ENCODE data around the gene STRN3.
"Not testable (repeated sequence)": the region's sequence is repeated elsewhere in the genome, so short reads cannot be mapped to it uniquely, and the experiment has no call there.

STRN3 gene

DNA sequence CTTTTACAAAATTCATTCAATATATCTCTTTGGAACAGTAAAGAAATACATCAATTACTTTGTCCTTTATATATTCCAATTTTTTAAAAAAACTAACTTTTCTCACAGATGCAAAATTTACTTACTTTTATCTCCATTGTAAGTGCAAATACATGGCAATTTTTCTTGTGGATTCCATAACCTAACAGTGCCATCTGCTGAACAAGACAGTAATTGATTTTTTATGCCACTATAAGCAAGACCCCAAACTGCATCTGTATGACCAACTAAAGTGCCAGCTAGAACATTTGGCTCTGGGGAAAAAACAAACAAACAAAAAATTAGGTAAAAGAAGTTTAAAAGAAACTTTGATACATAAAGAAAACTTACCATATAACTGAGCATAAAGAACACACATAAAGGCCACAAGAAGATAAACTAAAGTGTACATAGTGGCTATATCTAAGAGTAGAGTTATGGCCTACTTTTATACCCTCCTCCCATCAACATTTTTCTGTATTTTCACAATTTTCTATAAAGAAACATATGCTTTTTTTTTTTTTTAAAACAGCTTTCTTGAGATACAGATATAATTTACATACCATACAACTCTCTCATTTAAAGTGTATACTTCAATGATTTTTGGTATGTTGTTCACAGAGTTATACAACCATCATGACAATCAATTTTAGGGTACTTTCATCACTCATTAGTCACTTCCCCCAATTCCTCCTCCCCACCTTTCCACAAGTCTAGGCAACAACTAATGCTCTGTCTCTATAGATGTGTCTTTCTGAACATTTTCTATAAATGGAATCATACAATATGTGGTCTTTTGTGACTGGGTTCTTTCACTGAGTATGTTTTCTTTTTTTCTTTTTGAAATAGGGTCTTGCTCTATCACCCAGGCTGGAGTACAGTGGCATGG is 119.2 kb downstream of the STRN3 start:
- DNase-seq: no peak

GRCh38 chr14:30903285-30904124 is 122.7 kb downstream of the STRN3 start:
- no peak for DNase-seq

GRCh38 chr14:30897121-30897520 is 129.1 kb downstream of the STRN3 start:
- DNase-seq: not testable (repeated sequence)

DNA sequence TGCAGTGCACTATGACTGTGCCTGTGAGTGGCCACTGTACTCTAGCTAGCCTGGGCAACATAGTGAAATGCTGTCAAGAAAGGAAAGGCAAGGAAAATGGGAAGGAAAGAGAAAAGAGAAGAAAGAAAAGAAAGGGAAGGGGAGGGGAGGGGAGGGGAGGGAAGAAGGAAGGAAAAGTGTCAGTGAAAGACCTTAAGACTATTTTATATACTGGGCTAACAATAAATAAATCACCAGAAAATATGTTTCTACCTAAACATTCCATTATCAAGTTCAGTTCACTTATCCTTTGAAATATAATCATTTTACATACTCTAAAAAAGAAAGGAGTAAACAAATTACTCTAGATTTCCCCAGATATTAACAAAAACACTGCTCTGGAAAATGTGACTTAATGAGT is 129.7 kb downstream of the STRN3 start:
- DNase-seq: no peak

- no peak for DNase-seq
Measured at GRCh38 chr14:30894923-30895515, 131.2 kb downstream of the STRN3 start.

- DNase-seq: no peak
Measured at GRCh38 chr14:30893819-30894218, 132.4 kb downstream of the STRN3 start.

GRCh38 chr14:30889244-30889594 is 137.0 kb downstream of the STRN3 start:
- no peak for DNase-seq

- no peak for DNase-seq
Measured at GRCh38 chr14:30888480-30889243, 137.5 kb downstream of the STRN3 start.

- DNase-seq: no peak
Measured at GRCh38 chr14:30885840-30886740, 140.1 kb downstream of the STRN3 start.

GRCh38 chr14:30884901-30885300 is 141.3 kb downstream of the STRN3 start:
- no peak for DNase-seq

DNA sequence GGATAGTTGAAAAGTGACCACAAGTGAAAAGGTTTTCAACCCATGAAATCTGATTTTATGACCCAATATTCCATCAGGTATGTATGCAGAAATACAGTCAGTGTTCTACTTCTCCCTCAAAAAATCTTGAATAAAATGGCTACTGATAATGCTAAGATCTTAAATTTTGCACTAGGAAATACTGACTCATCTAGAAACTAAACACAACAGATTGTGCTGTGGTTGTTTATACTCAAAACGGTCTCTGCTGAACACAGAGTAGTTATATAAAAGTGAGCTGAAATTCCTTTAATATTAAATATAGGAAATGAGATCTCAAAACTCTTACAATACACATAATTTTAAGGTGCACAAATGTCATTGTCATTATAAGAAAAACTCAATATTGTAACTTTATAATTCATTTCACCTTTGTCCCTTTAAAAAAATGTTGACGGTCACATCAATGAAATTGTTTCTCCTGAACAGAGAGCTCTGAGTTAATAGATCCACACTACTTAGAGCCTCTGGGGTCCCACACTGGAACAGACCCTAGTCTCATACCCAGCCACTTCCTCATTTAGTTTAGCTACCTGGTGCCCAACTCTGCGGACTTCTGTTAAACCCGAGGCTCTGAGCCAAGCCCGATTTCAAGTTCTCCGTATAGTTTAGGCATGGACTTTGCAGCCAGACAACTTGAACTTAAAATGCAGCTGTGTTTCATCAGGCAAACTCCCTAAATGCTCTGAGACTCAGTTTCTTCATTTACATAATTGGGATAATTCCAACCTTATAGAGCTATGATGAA is 142.5 kb downstream of the STRN3 start:
- DNase-seq: no peak

DNA sequence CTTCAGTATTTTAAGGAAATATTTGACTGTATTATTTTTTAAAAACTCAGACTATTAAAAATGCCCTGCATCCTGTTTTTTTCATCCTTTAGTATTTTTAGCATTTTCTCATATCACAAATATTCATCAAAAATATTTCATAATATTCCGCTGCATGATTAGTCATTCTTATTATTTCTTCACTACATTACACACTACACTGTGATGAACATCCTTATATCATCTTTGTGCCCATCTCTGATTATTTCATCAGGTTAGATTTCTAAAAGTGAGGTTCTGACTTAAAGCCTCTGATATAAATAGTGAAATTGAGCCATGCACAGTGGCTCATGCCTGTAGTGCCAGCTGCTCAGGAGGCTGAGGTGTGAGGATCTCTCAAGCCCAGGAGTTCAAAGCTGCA is 143.7 kb downstream of the STRN3 start:
- no peak for DNase-seq

- no peak for DNase-seq
Measured at GRCh38 chr14:30876692-30877091, 149.5 kb downstream of the STRN3 start.

GRCh38 chr14:30875788-30876053 is 150.5 kb downstream of the STRN3 start:
- DNase-seq: no peak

DNA sequence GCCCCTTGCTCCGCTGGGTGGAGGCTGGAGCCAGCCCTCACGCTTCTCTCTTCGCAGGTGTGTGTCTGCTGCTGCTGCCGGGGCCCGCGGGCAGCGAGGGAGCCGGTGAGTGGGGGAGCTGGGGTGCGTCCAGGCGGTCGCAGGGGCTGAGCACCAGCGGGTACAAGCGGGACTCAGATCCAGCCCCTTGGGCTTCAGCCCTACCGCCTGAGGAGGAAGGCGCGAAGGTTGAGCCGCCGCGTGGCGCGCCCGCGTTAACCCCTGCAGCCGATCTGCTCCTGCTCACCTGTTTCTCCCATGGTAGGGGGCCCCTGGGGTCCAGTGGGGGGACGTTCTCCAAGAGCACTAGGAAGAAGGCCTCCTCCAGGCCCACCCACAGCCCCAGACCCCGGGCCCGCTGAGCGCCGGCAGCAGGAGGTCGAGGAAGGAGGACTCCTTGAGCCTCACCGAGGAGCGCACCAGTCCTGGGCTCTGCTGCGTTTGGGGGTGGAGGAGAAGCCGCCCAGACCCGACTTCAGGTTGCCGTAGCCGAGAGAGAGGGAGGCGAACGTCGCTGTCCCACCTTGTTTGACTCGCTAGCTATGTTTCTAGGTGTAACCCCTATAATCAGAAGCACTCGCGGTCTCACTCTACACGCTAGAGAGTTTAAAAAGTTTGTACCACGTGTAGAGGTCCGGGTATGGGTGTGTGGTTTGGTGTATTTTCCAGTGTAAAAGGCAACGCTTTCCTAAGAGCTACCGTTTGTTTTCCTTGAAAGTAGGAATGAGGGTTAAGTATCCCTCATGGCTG is 151.0 kb downstream of the STRN3 start:
- DNase-seq: no peak

- peak; percentile 1 for DNase-seq
Measured at GRCh38 chr14:30874120-30874998, 151.8 kb downstream of the STRN3 start, which contains the start of gene COCH. Gene COCH, plus strand, starts transcription at chr14:30874559. Its CDS starts 380 bp downstream, at chr14:30874939.

- no peak for DNase-seq
Measured at GRCh38 chr14:30873308-30874119, 152.7 kb downstream of the STRN3 start.

DNA sequence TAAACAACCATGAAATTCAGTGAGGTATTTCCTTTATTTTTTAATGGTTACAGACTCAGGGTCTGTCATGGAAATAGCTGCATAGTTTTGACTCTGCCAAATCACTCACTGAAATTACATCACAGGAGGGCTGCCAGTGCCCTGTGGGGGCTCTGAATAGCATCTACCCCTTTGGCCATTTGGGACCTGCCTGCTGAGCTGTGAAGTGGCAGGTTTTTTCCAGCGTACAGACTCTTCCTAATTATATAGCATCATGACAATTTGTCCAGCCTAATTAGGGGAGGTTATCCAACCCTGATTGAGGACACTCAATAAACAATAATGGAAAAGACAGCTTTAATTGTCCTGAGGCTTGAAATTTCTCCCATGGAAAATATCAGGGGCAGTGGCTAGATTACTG is 153.6 kb downstream of the STRN3 start:
- DNase-seq: no peak
